Femur (tissue), 1 donor: ENCODE results near the gene AMDHD1.

Source experiments
- DNase-seq: peaks from one replicate; pipeline ENCODE4 v3.0.0-alpha.2; 2017

The AMDHD1 gene

GRCh38 chr12:95943330-95943842, at the start of gene AMDHD1:
Gene AMDHD1, plus strand, starts transcription at chr12:95943331. Its CDS starts 68 bp downstream, at chr12:95943399.
- DNase-seq, result peak; percentile 63

DNA sequence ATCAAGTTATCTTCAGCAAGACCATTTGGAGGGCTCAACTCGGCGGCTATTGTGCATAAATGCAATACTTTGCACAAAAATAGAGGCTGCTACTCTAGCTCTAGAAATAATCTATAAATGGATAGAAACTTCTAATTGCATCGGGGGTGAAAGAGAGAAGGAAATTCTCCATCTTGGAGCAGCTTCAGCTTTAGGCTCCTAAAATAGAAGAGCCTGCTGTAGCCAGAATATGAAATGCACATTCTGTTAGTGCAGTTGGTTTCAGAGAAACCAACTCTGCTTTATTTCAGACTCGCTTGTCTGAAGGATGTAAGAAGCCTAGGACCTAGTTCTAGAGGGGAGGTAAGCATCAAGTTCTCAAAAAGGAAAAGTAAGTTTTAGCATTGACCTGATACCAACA, 46.3 kb upstream of the AMDHD1 start:
- DNase-seq, result no peak

DNA sequence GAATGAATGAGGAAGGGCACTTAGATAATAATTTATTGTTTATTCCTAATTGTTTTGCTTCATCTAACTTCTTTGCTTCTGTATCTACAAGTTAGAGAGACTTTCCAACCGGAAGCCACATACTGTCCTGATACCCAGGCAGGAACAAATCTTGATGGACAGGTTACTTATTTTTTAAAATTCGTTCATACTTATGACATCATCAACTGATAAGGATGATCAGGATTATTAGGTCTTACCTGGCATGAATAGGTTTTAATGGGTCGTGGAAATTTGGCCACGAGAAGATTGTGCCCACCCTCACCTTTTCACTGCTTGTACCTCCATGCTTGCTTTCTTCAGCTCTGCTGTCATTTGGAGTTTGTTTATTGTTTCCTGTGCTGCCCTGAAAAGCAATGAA, 45.0 kb upstream of the AMDHD1 start:
- no peak for DNase-seq

GRCh38 chr12:95908573-95908972, 34.6 kb upstream of the AMDHD1 start:
- DNase-seq, result no peak

- no peak for DNase-seq
Observed at GRCh38 chr12:95909871-95910270, 33.3 kb upstream of the AMDHD1 start.

DNA sequence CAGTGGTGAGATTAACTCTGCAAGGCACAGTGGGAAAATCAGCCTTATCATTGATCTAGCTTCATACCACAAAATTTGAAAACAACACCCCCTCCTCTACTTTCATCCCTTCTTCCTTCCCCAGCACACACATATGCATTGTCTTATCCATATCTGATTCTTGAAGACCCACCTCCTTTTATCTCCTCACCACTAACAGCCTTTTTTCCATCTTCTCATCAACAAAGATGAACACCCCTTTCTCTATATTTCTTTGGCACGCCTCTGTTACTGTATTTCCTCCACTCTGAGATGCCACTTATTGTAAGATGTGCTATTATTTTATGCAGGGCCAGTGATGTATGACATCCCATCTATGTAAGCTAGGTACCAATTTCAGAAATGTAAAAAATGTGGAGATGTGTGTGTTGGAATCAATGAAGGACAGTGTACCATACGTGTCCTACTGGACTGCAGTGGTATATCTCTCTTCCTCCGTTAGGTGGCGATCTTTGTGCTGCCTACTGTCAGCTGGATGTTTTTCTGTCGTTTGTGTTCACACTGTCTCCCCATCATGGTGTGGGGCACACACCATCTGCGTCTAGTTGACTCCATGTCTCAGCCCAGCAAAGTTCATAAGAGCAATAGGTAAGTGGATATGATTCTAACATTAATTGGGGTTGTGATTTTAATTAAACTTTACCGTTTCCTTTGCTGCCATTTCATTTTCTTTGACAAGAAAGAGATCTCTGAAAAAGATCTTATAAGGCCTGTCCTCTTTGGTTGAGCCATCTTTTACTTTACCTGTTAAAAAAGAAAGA, 24.7 kb upstream of the AMDHD1 start:
- DNase-seq, result no peak

DNA sequence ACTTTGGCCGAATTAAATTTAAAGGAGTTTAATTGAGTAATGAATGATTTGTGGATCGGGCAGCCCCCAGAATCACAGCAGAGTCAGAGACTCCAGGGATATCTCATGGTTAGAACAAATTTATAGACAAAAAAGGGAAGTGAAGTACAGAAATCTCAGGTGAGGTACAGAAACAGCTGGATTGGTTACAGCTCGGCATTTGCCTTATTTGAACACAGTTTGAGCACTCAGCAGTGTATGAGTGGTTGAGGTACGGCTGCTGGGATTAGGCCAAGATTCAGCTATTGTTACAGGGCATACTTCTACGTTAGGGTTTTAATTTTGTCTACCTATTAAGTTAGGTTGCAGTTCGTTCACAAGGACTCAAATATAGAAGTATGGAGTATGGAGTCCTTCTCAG, 24.0 kb upstream of the AMDHD1 start:
- DNase-seq, result no peak

GRCh38 chr12:95922231-95922630, 20.9 kb upstream of the AMDHD1 start:
- no peak for DNase-seq

DNA sequence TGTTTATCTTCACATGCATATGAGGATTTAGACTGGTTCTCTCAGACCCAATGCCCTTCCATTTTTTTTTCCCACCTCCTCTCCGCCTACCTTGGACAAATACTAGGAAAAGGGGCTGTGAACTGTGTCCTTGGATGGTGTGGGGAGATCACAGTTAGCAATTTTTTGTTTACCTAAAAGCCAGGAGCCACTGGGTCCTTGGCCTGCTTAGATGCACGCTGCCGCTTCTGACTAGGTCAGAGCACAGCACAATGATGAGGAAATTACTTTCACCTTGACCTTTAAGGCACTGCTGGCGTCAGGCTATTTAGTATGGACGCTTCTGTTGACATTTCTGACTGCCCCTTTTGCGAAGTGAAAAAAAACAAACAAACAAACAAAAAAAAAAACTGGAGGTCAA, 2.6 kb upstream of the AMDHD1 start:
- no peak for DNase-seq

- DNase-seq, result no peak
Observed at GRCh38 chr12:95942101-95942523, 1.0 kb upstream of the AMDHD1 start.

DNA sequence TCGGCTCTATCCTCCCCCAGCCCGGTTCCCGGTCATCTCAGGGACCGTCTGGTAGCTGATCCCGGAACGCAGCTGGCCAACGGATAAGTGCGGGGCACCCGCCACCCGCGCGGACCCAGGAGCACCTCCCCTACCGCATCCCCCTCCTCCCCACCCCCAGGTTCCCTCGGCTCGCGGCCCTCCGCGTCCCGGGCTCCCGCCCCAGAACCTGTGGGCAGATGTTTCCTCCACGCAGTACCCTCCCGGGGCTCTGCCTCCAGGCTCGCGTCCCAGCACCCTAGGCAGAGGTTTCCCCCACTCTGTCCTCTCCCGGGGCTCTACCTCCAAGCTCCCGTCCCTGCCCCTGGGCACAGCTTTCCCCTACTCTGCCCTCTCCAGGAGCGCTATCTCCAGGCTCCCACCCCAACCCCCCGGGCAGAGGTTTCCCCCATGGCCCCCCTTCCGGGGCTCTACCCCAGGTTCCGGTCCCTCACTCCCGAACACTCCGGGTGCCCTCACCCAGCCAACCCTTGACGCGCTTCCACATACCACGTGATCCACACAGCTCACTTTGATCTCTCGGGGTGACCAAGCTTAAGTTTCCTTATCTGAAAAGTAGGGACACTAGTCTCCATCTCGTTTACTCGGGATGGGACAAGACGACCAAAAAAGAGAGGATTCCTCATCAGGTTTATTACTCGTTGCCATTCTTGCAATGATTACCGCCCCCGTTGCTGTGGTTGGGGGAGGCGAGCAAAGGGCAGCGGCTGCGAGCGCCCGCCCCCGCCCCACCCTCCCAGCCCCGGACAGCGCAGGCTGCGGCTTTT, 404 bp upstream of the AMDHD1 start, which contains the start of gene CCDC38:
Gene CCDC38, minus strand, starts transcription at position 91 of the 806 bp plus-strand sequence. CDS start 6,105 bp downstream, outside the sequence.
- DNase-seq, result peak; percentile 78

DNA sequence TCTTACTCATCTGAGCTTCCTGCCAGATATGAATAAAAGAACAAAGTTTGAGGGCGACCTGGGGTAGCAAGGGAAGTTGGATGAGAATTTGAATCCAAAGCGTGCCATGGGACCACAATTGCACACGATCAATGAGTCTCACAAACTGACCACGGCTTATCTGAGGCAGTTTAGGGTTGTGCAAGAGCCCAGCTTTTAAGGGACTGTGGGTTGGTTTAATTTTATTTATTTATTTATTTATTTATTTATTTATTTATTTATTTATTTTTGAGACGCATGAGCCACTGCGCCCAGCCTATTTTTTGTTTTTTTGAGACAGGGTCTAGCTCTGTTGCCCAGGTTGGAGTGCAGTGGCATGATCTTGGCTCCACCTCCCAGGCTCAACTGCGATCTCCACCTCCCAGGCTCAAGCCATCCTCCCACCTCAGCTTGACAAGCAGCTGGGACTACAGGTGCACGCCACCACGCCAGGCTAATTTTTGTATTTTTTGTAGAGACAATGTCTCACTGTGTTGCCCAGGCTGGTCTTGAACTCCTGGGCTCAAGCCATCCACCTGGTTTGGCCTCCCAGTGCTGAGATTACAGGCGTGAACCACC, 1.1 kb downstream of the AMDHD1 start:
- no peak for DNase-seq

GRCh38 chr12:95949477-95950206, 6.5 kb downstream of the AMDHD1 start:
- no peak for DNase-seq

- DNase-seq, result no peak
Observed at GRCh38 chr12:95951515-95951914, 8.4 kb downstream of the AMDHD1 start.

DNA sequence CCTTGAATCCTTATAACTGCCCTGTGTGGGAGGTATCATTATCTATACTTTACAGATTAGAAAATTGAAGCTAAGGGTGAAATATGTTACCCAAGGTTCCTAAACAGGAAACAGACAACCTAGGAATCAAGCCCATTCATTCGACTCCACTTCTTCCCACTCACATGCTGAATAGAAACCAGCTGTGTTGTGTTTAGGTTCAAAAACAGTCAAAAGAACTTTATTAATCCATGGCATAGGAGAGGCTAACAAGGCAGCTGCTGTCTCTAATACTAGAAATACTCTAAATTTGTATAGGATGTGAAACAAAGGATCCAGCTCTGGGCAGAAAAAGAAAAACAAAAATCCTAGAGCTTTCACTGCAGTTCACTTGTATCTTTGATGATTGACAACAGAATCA, 9.9 kb downstream of the AMDHD1 start:
- no peak for DNase-seq

- DNase-seq, result no peak
Observed at GRCh38 chr12:95955549-95956159, 12.5 kb downstream of the AMDHD1 start.

DNA sequence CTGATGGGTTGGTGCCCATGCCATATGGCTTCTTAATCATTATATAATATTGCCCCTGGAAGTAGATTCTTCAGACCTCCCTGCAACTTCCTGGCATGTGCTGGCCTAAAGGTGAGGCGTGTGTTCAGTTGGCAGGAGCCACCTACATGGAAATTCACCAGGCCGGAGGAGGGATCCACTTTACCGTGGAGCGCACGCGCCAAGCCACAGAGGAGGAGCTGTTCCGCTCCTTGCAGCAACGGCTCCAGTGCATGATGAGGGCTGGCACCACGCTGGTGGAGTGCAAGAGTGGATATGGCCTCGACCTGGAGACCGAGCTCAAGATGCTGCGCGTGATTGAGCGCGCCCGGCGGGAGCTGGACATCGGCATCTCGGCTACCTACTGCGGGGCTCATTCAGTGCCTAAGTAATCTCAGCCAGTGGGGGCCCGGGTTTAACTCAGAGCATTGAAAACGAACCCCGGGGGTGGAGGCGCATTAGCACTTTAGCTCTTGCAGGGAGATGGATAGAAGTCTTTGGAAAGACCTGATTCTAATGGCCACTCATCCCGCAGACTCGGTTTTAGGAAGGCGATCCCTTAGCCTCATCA, 13.5 kb downstream of the AMDHD1 start:
- no peak for DNase-seq

DNA sequence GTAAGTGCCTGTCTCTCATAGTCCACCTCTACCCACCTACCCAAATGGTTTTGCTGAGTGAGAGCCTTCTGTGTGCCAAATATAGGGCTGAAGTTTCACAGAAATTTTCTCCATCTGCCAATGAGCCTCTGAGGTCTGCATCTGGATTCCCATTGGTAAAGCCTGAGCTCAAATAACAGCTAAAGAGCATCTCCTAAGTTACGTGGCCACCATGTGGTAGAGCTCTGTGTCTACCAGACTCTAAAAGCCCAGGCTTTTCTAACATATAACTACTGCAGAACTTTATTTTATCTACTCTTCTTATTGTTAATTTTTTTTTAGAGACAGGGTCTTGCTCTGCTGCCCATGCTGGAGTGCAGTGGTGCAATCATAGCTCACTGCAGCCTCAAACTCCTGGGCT, 16.0 kb downstream of the AMDHD1 start:
- no peak for DNase-seq

DNA sequence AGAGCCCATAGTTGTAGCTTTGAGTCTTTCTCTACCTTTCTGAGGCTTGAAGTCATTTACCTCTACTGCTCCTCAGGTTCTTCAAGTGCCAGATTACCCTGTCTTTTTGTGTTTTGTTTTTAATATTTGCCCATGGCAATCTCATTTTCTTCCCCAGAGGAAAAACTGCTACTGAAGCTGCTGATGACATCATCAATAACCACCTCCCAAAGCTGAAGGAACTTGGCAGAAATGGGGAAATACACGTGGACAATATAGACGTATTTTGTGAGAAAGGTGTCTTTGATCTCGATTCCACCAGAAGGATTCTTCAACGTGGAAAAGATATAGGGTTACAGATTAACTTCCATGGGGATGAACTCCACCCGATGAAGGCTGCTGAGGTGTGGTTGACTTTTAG, 17.1 kb downstream of the AMDHD1 start:
- no peak for DNase-seq

GRCh38 chr12:95962222-95962621, 19.1 kb downstream of the AMDHD1 start:
- DNase-seq, result no peak

DNA sequence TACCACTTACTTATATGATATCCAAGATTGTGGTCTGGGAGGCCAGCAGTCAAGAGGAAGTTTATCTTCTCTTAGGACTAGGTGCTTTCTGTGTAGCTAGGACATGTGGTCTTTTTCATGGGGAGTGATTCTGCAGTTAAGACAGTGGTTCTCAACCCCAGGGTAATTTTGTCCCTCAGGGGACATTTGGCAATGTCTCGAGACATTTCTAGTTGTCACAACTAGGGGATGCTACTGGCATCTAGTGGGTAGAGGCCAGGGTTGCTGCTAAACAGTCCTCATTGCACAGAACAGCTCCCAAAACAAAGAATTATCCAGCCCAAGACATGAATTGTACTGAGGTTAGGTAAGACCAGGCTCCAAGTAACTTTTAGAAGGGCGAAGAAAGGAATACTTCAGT, 20.0 kb downstream of the AMDHD1 start:
- no peak for DNase-seq
